Lower lobe of right lung (tissue), 2 donors: ENCODE data around the gene LYG2. TPM values are rescaled to one million over a fixed set of nuclear protein-coding genes. Genes with fewer than 3 reads are reported as not detected.
"Not testable (repeated sequence)": the region's sequence is repeated elsewhere in the genome, so short reads cannot be mapped to it uniquely, and the experiment has no call there.

Experiments used
- ATAC-seq, 2 donors: fragments of 200-7000 bp; cut with Tn5 transposase; one replicate each; pipeline ENCODE4 v1.9.1; 2020 to 2022; ENCODE audit warnings: mild to moderate bottlenecking in 2 of 2, moderate library complexity in 2 of 2
- DNase-seq: peaks from one replicate; pipeline ENCODE4 v3.0.0-alpha.2; 2020
- H3K27ac ChIP-seq: fragments of 200-600 bp; one replicate; pipeline ENCODE4 v1.8.0; 2022
- H3K27me3 ChIP-seq: fragments of 200-600 bp; one replicate; pipeline ENCODE4 v1.8.0; 2022; ENCODE audit warnings: low read depth
- H3K36me3 ChIP-seq: fragments of 200-600 bp; one replicate; pipeline ENCODE4 v1.8.0; 2022; ENCODE audit warnings: mild to moderate bottlenecking
- H3K4me1 ChIP-seq: fragments of 200-600 bp; one replicate; pipeline ENCODE4 v1.8.0; 2022
- H3K4me3 ChIP-seq: fragments of 200-600 bp; one replicate; pipeline ENCODE4 v1.8.0; 2022; ENCODE audit warnings: mild to moderate bottlenecking
- H3K9me3 ChIP-seq: fragments of 200-600 bp; one replicate; pipeline ENCODE4 v1.8.0; 2022
- intact Hi-C: fragments of 100-400 bp; cut with DNase I; formaldehyde crosslinking; loops from one replicate; pipeline ENCODE4 v1.11.0; 2022
- total RNA-seq: library from RNA; stranded (reverse); fragmentation: NEBNext Ultra II Directional; extraction: Animal tissue kit (Norgen Biotek cat#: 25700); gene quantifications from one replicate; pipeline ENCODE4 v1.2.1, GENCODE V29; 2021
- TF ChIP-seq, protein P1 (sequence below): fragments of 200-600 bp; IDR thresholded peaks from one replicate; pipeline ENCODE4 v1.8.0; 2022; ENCODE audit warnings: antibody characterized with exemption, mild to moderate bottlenecking
- donor health status: DM: no; HTN: yes; CAD: no; lungs with severe emphysema.

Gene LYG2
- total RNA-seq, 1 donor from 2014 or later: not detected

DNA sequence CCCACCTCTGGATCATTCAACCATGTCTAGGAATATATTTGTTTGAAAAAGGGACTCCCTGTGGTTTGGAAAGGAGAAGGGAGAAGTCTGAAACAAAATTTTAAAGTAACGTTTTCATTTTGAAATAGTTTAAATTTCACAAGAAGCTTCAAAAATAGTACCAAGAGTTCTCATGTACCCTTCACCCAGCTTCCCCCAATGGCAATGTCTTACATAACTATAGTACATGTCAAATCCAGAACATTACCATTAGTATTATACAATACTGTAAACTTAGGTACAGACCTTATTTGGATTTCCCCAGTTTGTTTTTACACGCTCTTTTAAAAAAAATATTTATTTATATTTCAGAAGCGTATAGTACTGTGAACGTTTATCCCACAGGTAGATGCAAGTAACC, 4.0 kb upstream of the LYG2 start:
- DNase-seq: no peak
- Histone ChIP-seq H3K27me3 (no peaks in the 10 kb centered on the region), H3K4me3 (no peak overlapping the region), H3K27ac (no peak overlapping the region), H3K4me1 (no peaks in the 10 kb centered on the region), H3K9me3 (no peaks in the 10 kb centered on the region), H3K36me3 (no peaks in the 10 kb centered on the region)
- TF ChIP-seq, protein P1, sequence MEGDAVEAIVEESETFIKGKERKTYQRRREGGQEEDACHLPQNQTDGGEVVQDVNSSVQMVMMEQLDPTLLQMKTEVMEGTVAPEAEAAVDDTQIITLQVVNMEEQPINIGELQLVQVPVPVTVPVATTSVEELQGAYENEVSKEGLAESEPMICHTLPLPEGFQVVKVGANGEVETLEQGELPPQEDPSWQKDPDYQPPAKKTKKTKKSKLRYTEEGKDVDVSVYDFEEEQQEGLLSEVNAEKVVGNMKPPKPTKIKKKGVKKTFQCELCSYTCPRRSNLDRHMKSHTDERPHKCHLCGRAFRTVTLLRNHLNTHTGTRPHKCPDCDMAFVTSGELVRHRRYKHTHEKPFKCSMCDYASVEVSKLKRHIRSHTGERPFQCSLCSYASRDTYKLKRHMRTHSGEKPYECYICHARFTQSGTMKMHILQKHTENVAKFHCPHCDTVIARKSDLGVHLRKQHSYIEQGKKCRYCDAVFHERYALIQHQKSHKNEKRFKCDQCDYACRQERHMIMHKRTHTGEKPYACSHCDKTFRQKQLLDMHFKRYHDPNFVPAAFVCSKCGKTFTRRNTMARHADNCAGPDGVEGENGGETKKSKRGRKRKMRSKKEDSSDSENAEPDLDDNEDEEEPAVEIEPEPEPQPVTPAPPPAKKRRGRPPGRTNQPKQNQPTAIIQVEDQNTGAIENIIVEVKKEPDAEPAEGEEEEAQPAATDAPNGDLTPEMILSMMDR: no peak
- no peak for ATAC-seq
- intact Hi-C loops: no loop called here

DNA sequence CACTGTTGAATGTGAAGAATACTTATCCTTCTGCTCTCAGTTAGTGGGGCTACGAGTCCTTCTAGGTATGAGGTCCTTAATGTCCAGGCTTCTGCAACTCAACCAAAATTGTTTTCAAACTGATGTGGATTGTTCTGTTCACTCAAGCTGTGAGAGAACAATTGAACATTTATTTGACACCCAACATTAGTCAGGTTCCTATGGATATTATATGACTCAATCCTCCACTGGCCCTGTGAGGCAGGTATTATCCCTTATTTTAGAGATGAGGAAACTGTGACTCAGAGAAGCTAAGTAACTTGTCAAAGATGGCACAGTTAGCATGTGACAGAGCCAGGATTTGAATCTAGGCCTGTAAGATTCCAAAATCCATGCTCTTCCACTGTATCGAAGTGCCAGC, 1.2 kb upstream of the LYG2 start:
- TF ChIP-seq, protein P1: no peak
- H3K36me3 ChIP-seq: no peaks in the 10 kb centered on the region
- no peak overlapping the region for H3K27ac ChIP-seq
- ATAC-seq (no peak), DNase-seq (no peak)
- H3K9me3 ChIP-seq: no peaks in the 10 kb centered on the region
- H3K27me3 ChIP-seq: no peaks in the 10 kb centered on the region
- no peak overlapping the region for H3K4me3 ChIP-seq
- intact Hi-C loops: no loop called here
- H3K4me1 ChIP-seq: no peaks in the 10 kb centered on the region

DNA sequence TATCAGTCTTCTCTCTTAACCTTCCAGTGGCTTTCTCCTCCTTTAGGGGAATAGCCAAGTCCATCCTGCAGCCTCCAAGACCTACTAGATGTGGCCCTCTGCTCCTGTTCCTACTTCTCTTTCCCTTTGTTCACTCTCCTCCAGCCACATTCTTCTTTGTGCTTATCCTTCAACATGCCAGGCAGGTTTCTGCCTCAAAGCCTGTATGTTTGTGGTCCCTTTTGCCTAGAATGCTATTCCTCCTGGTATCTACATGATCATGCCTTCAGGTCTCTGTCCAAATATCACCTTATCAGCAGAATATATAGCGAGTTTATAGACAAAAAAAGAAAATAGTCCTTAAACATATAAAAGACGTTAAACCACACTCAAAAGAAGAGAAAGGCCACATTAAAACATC, 5.5 kb downstream of the LYG2 start:
- Histone ChIP-seq H3K9me3 (no peaks in the 10 kb centered on the region), H3K27ac (no peak overlapping the region), H3K36me3 (no peaks in the 10 kb centered on the region), H3K27me3 (no peaks in the 10 kb centered on the region), H3K4me1 (no peaks in the 10 kb centered on the region), H3K4me3 (no peak overlapping the region)
- ATAC-seq (no peak), DNase-seq (no peak)
- TF ChIP-seq, protein P1: no peak
- intact Hi-C loops: no loop called here

DNA sequence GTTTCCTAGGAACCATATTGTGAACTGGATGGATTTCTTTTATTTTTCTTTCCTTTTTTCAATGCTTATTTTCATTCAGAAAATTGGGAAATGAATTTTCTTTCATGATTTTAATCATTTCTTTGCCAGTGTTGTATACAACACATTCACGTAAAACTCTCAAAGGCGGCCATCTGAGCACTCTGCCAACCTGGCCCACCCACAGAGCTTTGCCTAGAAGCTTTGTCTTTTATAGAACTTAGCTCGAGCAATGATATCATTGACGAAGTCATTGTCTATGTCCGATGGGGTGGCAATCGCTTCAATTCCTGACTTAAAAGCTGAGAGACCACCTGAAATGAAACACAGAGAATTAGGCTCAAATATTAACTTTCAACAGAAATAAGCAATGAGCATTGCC, 13.3 kb downstream of the LYG2 start:
- Histone ChIP-seq H3K4me3 (no peak overlapping the region), H3K4me1 (no peaks in the 10 kb centered on the region), H3K27me3 (no peaks in the 10 kb centered on the region), H3K36me3 (no peaks in the 10 kb centered on the region), H3K9me3 (no peaks in the 10 kb centered on the region), H3K27ac (no peak overlapping the region)
- DNase-seq: no peak
- TF ChIP-seq, protein P1: no peak
- intact Hi-C loops: no loop called here
- ATAC-seq: no peak

DNA sequence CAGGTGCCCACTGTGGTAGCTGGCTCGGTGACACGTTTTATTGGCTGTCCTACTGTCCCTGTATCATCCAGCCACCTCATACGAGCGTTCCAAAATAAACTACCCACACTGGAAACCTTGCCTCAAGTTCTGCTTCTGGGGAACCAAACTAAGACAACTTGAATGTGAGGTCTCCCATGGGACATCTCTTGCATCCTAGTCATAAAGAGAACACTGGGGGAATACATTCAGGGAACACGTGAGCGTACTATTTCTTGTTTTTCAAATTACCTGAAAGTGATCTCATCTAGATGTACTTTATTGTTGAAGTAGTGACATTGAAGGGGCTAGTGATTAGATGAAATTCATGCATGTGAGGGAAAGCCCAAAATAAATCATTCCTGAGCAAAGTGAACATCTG, 15.0 kb downstream of the LYG2 start:
- intact Hi-C loops: no loop called here
- no peak for ATAC-seq
- H3K36me3 ChIP-seq: no peaks in the 10 kb centered on the region
- no peaks in the 10 kb centered on the region for H3K27me3 ChIP-seq
- H3K4me1 ChIP-seq: no peaks in the 10 kb centered on the region
- no peak for DNase-seq
- TF ChIP-seq, protein P1: no peak
- H3K9me3 ChIP-seq: no peaks in the 10 kb centered on the region
- H3K4me3 ChIP-seq: no peak overlapping the region
- no peak overlapping the region for H3K27ac ChIP-seq

DNA sequence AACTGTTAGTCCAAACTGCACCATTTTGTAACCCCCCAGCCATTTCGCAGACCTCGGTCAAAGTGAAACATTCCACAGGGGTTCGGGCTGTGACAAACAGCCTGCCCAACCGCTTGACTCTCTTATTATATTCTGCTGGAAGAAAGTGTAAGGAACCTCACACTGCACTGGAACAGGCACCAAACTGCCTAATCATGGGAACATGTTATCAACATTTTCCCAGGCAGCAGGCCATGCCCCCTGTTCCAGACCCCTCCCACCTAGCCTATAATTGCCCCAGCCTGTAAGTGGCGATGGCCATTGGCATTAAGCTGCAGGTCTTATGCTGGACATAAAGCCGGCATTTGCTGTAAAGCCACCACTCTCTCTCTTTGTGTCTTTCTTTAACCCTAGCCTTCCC, 16.9 kb downstream of the LYG2 start:
- Histone ChIP-seq H3K27me3 (no peaks in the 10 kb centered on the region), H3K36me3 (no peaks in the 10 kb centered on the region), H3K4me3 (no peak overlapping the region), H3K27ac (no peak overlapping the region), H3K9me3 (no peaks in the 10 kb centered on the region), H3K4me1 (no peaks in the 10 kb centered on the region)
- TF ChIP-seq, protein P1: no peak
- intact Hi-C loops: no loop called here
- no peak for ATAC-seq
- DNase-seq: no peak

DNA sequence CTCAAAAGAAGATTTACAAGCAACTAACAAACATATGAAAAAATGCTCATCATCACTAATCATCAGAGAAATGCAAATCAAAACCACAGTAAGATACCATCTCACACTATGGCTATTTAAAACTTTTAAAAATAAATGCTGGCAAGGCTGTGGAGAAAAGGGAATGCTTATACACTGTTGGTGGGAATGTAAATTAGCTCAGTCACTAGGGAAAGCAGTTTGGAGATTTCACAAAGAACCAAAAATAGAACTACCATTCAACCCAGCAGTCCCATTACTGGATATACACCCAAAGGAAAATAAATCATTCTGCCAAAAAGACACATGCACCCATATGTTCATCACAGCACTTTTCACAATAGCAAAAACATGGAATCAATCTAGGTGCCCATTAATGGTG, 22.3 kb downstream of the LYG2 start:
- H3K27me3 ChIP-seq, H3K36me3 ChIP-seq, DNase-seq, H3K9me3 ChIP-seq, H3K4me3 ChIP-seq, ATAC-seq, intact Hi-C loops, H3K4me1 ChIP-seq, H3K27ac ChIP-seq: not testable (repeated sequence)
